Left lobe of liver (tissue), 2 donors: ENCODE data around the gene WDR82. TPM values are rescaled to one million over a fixed set of nuclear protein-coding genes. Genes with fewer than 3 reads are reported as not detected.

ENCODE experiments used
- ATAC-seq: fragments of 200-7000 bp; cut with Tn5 transposase; one replicate; pipeline ENCODE4 v1.9.1; 2020; ENCODE audit warnings: mild to moderate bottlenecking, moderate library complexity
- DNase-seq: peaks from one replicate; pipeline ENCODE4 v3.0.0-alpha.2; 2020; ENCODE audit warnings: low spot score
- total RNA-seq: library from RNA; stranded (reverse); gene quantifications from one replicate; pipeline ENCODE4 v1.2.1, GENCODE V29; 2021
- donor health status: DM: no; HTN: no; CAD: no; lungs with moderate emphysema.
- donor health status: DM: no; HTN: yes; CAD: no.

The WDR82 gene
- total RNA-seq, 1 donor from 2014 or later, result 18.6 TPM

GRCh38 chr3:52227117-52227516 lies 51.3 kb downstream of the WDR82 start:
- no peak for ATAC-seq
- no peak for DNase-seq

- no peak for ATAC-seq
- DNase-seq, result no peak
Measured at GRCh38 chr3:52226229-52226817, 52.1 kb downstream of the WDR82 start.

- DNase-seq (no peak), ATAC-seq (no peak)
Measured at GRCh38 chr3:52225452-52226228, 52.8 kb downstream of the WDR82 start, which contains the start of gene TLR9. TSS of gene TLR9 (minus strand) at chr3:52225645. CDS start at chr3:52225529, 116 bp downstream.

DNA sequence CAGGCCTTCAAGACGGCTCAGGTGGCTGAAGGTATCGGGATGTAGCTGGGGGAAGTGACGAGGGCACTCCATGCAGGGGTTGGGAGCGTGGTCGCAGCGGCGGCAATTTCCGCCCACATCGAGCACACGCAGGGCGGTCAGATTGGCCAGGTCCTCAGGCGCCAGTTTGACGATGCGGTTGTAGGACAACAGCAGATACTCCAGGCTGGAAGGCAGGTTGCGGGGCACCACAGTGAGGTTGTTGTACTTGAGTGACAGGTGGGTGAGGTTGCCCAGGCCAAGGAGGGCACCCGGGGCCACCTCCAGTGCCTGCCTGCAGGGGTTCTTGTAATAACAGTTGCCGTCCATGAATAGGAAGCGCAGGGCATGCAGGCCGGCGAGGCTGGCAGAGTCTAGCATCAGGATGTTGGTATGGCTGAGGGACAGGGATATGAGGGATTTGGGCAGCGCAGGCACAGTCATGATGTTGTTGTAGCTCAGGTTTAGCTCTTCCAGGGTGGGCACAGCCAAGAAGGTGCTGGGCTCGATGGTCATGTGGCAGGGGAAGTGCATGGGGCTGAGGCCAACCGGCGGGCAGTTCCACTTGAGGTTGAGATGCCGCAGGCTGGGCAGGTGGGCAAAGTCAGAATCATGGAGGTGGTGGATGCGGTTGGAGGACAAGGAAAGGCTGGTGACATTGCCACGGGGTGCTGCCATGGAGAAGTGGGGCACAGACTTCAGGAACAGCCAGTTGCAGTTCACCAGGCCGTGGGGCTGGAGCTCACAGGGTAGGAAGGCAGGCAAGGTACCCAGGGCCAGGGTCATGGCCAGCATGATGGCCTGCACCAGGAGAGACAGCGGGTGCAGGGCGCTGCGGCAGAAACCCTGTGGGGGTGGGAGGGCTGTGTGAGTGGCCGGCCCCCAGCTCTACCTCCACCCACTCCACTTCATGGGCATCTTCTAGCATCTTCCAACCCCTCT lies 54.7 kb downstream of the WDR82 start:
- ATAC-seq, result no peak
- DNase-seq, result no peak

- ATAC-seq (no peak), DNase-seq (no peak)
Measured at GRCh38 chr3:52222319-52223221, 55.9 kb downstream of the WDR82 start.

GRCh38 chr3:52221563-52222318 lies 56.7 kb downstream of the WDR82 start:
- DNase-seq (no peak), ATAC-seq (no peak)

DNA sequence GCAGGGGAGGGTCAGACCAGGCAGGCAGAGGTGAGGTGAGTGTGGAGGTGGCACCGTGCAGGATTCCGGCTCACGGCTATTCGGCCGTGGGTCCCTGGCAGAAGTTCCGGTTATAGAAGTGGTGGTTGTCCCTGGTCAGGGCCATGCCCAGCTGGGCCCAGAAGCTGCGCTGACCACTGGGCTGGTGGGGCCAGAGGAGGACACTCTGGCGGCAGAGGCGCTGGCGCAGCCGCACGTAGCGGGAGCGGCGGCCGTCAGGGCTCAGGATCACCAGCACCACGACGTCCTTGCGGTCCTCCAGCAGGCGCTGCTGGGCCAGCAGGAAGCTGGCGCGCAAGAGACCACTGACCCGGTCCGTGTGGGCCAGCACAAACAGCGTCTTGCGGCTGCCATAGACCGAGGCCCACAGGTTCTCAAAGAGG lies 57.3 kb downstream of the WDR82 start:
- no peak for DNase-seq
- no peak for ATAC-seq

GRCh38 chr3:52220380-52221026 lies 57.9 kb downstream of the WDR82 start:
- ATAC-seq, result peak; percentile 69
- DNase-seq, result peak; percentile 81

GRCh38 chr3:52218937-52219650 lies 59.4 kb downstream of the WDR82 start:
- ATAC-seq (no peak), DNase-seq (no peak)

- ATAC-seq, result no peak
- no peak for DNase-seq
Measured at GRCh38 chr3:52218454-52218853, 60.0 kb downstream of the WDR82 start.

DNA sequence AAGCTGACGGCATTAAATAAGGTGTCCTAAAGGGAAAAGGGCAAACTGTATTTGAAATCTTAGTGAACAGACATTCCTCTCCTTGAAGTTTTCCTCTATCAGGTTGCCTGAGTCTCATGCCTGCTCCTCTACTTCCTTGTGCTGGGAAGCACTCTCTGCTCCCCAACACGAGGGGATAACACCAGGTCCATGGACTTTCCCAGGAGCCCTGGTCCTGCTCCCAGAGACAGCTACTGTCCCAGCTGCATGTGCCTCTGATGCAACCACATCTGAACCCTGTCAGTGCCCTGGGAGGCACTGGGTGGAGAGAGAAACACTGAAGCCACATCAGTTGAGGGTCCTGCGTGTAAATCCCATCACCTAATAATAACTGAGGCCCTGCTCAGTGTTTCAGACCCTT lies 60.4 kb downstream of the WDR82 start:
- DNase-seq, result no peak
- peak; percentile 21 for ATAC-seq

DNA sequence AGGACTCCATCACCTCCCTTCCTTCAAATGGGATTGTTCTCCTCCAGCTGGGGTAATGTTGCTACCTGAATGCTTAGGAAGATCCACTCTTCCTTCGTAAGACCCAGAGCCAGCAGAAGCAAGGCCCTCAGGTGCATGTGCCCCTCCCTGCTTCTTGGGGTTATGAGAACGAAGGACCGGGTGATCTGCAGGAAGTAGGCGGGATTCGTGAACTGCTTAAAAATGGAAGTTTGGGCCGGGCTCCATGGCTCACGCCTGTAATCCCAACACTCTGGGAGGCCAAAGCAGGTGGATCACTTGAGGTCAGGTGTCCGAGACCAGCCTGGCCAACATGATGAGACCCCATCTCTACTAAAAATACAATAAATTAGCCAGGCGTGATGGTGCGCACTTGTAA lies 61.0 kb downstream of the WDR82 start:
- ATAC-seq (no peak), DNase-seq (no peak)

GRCh38 chr3:52216585-52217408 lies 61.7 kb downstream of the WDR82 start:
- ATAC-seq, result peak; percentile 58
- peak; percentile 85 for DNase-seq

GRCh38 chr3:52215351-52215750 lies 63.1 kb downstream of the WDR82 start:
- ATAC-seq, result no peak
- no peak for DNase-seq

DNA sequence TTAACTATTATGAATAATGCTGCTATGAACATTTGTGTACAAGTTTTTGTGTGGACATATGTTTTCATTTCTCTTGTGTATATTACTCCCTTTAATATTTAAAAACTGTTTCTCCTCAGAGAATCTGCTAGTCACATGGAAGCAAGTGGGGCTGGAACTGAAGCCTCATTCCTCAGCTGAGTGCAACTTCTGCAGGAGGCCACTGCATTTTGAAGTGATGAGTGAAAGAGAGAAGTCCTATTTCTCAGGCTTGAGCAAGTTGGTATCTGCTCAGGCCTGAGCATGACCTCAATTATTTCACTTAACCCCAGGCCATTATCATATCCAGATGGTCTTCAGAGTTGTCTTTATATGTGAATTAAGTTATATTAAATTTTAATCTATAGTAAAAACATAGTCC lies 64.5 kb downstream of the WDR82 start:
- no peak for ATAC-seq
- DNase-seq, result no peak

GRCh38 chr3:52213005-52213404 lies 65.4 kb downstream of the WDR82 start:
- DNase-seq (no peak), ATAC-seq (no peak)

- peak; percentile 96 for DNase-seq
- ATAC-seq, result peak; percentile 69
Measured at GRCh38 chr3:52211268-52211891, 67.1 kb downstream of the WDR82 start.
